Motor neuron (in vitro differentiated cells): ENCODE measurements around the gene KCNH2. TPM values are rescaled to one million over a fixed set of nuclear protein-coding genes. Genes with fewer than 3 reads are reported as not detected.
"Not testable (repeated sequence)": the region's sequence is repeated elsewhere in the genome, so short reads cannot be mapped to it uniquely, and the experiment has no call there.

Source experiments
- ATAC-seq, 8 experiments: fragments of 200-7000 bp; cut with Tn5 transposase; replicated peaks in 6 of 8; 2 replicates each; pipeline ENCODE4 v1.8.0; 2021; ENCODE audit warnings: mild to moderate bottlenecking in 8 of 8, moderate library complexity in 8 of 8
- H3K27ac ChIP-seq, 2 donors: fragments of 250-450 bp; sonication (Bioruptor Pico); 2 replicates each; pipeline ENCODE4 v1.9.0; 2021; ENCODE audit warnings: antibody characterized with exemption in 2 of 2, mild to moderate bottlenecking in 2 of 2, moderate library complexity in 1 of 2
- H3K4me1 ChIP-seq, 2 donors: fragments of 250-450 bp; sonication (Bioruptor Pico); replicated peaks in 1 of 2; 2 replicates each; pipeline ENCODE4 v1.6.1; 2021; ENCODE audit warnings: antibody characterized with exemption in 2 of 2, mild to moderate bottlenecking in 2 of 2, moderate library complexity in 1 of 2
- H3K4me3 ChIP-seq, 5 donors: fragments of 250-450 bp; sonication (Bioruptor Pico); 2 replicates each; pipeline ENCODE4 v1.9.0; 2021; ENCODE audit warnings: antibody characterized with exemption in 5 of 5, mild to moderate bottlenecking in 5 of 5, moderate library complexity in 4 of 5
- WGBS, 10 experiments: fragments of 450-650 bp; shearing (Covaris generic); methylation state at CpG; one replicate each; pipeline ENCODE4 v1.0.0; 2022; 5-methylcytosine and 5-hydroxymethylcytosine counted together
- in situ Hi-C, 9 experiments: fragments of 400-800 bp; cut with MboI; loops; one replicate each; pipeline ENCODE4 v1.15.0; 2021; ENCODE audit warnings: low sequenced_read_pairs in 9 of 9, low pct_unique_long_range_greater_than_20kb in 2 of 9; ENCODE audit not compliant: unreplicated experiment in 9 of 9
- total RNA-seq, 8 experiments: library from RNA; unstranded; fragments of 300-600 nt; gene quantifications; 2 replicates each; pipeline versions ENCODE4 v1.2.3 to v1.2.4, GENCODE V29; 2022

KCNH2 gene, protein sequence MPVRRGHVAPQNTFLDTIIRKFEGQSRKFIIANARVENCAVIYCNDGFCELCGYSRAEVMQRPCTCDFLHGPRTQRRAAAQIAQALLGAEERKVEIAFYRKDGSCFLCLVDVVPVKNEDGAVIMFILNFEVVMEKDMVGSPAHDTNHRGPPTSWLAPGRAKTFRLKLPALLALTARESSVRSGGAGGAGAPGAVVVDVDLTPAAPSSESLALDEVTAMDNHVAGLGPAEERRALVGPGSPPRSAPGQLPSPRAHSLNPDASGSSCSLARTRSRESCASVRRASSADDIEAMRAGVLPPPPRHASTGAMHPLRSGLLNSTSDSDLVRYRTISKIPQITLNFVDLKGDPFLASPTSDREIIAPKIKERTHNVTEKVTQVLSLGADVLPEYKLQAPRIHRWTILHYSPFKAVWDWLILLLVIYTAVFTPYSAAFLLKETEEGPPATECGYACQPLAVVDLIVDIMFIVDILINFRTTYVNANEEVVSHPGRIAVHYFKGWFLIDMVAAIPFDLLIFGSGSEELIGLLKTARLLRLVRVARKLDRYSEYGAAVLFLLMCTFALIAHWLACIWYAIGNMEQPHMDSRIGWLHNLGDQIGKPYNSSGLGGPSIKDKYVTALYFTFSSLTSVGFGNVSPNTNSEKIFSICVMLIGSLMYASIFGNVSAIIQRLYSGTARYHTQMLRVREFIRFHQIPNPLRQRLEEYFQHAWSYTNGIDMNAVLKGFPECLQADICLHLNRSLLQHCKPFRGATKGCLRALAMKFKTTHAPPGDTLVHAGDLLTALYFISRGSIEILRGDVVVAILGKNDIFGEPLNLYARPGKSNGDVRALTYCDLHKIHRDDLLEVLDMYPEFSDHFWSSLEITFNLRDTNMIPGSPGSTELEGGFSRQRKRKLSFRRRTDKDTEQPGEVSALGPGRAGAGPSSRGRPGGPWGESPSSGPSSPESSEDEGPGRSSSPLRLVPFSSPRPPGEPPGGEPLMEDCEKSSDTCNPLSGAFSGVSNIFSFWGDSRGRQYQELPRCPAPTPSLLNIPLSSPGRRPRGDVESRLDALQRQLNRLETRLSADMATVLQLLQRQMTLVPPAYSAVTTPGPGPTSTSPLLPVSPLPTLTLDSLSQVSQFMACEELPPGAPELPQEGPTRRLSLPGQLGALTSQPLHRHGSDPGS
- 10 to 100 TPM in 5 of 8 experiments, under 1 TPM in 3; 0.38 to 38.5 (median 20.9) TPM for total RNA-seq

DNA sequence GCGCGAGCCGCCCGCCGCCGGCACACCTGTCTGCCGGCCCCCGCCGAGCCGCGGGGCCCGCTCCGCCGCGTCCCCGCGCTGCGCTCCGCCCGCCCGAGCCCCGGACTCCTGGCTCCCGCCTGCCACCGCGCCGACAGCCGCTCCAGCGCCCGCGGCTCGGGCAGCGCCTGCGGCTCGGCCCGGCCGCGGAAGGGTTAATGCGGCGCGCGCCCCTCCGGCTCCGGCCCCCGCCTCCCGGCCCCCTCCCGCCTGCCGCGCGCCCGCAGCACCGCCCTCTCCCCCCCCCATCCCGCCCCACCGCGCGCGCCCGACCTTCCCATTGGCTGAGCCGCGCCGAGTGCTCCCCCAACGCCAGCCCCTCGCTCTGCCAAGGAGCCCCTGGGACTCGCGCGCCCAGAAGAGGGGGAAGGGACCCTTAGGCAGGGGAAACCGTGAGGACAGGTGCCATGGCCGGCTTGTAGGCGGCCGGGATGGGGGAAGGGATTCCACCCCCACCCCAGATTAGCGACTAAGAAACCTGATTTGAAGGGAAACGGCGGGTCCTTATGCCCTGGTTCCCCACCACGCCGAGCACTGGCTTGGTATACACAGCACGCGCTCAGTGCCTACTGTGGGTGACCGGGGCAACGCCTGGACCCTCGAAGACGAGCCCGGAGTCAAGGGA lies at the start of gene KCNH2:
Gene KCNH2, minus strand, starts transcription at position 196 of the 664 bp plus-strand sequence. CDS start 408 bp downstream, outside the sequence.
- in situ Hi-C loops: loop anchor here in 5 of 9 experiments (25.0 kb wide), 2 partner anchors 191 to 566 kb away; a partner anchor contains a TSS
- peak; percentile 10 to 58 (median 34) for ATAC-seq
- peak within 1 kb of the TSS; percentile 57 to 99 (median 75) for H3K4me3 ChIP-seq
- 0% methylated on average over 5 of the region's 81 CpGs; no CpG with 5 or more reads in 9 of the 10 experiments for WGBS, 10 experiments
- H3K27ac ChIP-seq: peak within 1 kb of the TSS; percentile 92 to 93
- peaks cover 42% of the 10 kb centered on the region in 2 donors for H3K4me1 ChIP-seq

DNA sequence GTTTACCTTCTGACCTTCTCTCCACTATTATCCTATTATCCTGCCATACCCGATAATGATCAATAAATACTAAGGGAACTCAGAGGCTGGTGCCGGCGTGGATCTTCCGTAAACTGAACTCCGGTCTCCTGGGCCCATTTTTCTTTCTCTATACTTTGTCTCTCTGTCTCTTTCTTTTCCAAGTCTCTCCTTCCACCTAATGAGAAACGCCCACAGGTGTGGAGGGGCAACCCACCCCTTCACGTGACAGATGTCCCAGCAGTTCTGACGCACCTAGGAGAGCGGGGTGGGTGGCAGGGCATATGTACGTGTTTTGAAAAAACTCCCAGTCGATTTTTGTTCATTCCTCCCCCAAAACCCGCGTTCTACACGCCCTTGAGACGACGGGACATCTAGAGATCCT lies 49.6 kb upstream of the KCNH2 start:
- peak overlapping the region; percentile 40 to 81 for H3K27ac ChIP-seq
- WGBS, 10 experiments: 0 to 22% (median 0%) methylated on average over 1 to 8 of the region's 16 CpGs; no CpG with 5 or more reads in 1 of the 10 experiments
- in situ Hi-C loops: not testable (repeated sequence)

DNA sequence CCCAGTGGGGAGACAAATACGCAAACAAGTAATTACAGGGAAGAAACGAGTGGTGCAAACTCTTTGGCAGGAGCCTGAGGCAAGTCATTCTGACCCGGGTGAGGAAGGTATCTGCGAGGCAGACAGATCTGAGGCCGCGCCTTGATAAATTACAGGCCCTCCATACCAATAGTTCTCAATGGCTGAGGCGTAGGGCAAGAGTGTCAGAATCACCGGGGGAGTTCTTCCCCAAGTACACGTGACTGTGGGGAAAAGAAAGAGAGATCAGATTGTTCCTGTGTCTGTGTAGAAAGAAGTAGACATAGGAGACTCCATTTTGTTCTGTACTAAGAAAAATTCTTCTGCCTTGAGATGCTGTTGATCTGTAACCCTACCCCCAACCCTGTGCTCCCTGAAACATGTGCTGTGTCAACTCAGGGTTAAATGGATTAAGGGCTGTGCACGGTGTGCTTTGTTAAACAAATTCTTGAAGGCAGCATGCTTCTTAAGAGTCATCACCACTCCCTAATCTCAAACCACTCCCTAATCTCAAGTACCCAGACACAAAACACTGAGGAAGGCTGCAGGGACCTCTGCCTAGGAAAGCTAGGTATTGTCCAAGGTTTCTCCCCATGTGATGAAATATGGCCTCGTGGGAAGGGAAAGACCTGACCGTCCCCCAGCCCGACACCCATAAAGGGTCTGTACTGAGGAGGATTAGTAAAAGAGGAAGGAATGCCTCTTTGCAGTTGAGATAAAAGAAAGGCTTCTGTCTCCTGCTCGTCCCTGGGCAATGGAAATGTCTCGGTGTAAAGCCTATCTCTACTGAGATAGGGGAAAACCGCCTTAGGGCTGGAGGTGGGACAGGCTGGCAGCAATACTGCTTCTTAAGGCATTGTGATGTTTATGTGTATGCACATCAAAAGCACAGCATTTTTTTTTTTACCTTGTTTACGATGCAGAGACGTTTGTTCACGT lies 48.9 kb upstream of the KCNH2 start:
- H3K27ac ChIP-seq, ATAC-seq, in situ Hi-C loops: not testable (repeated sequence)
- H3K4me3 ChIP-seq: peak overlapping the region in 1 of 5 donors; percentile 77
- H3K4me1 ChIP-seq: peaks cover 9 to 11% of the 10 kb centered on the region in 2 donors
- 0 to 59% (median 30%) methylated on average over 1 to 11 of the region's 19 CpGs for WGBS, 10 experiments

More for the DNA sequence above, 49.6 kb upstream of the KCNH2 start:
- Histone ChIP-seq H3K4me3 (peak overlapping the region; percentile 77 to 99 (median 89)), H3K4me1 (peaks cover 9 to 11% of the 10 kb centered on the region in 2 donors)
- ATAC-seq: not testable (repeated sequence)

DNA sequence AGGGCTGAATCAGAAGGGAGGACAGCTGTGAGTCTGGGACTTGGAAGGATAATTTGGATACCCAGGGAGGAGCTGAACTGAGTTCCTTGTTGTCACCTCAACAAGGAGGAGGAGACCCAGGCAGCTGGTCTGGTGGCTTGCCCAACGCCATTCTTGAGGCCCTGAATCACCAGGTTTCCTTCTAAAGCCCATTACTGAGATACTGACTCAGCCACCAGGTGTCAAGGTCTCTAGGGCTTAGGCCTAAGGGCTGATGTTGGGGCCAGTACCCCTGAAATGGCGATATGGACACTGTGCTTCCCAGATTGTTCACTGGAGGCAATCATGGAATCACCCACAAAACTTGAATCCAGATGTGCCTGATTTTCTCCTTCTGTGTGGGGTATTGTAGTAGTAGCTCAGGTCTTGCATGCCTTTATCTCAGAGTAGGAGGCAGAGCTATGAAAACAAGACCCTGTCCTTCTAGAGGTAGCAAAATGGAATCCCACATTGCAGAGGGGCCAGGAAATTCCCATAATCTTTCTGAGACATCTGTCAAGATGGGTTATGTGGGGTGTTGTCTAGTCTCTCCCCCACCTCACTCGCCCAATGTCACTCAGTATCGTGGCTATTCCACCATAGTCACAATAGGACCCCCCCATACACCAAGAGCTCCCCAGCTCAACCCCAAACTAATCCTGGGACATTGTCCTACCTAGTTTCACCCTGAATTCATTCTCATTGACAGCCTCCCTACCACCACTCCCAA lies 48.0 kb upstream of the KCNH2 start:
- 85 to 100% (median 100%) methylated on average over 1 to 3 of the region's 4 CpGs; no CpG with 5 or more reads in 7 of the 10 experiments for WGBS, 10 experiments
- no peak for ATAC-seq
- Histone ChIP-seq H3K4me3 (no peak overlapping the region), H3K4me1 (peaks cover 10 to 11% of the 10 kb centered on the region in 2 donors), H3K27ac (no peak overlapping the region)
- in situ Hi-C loops: no loop called here

DNA sequence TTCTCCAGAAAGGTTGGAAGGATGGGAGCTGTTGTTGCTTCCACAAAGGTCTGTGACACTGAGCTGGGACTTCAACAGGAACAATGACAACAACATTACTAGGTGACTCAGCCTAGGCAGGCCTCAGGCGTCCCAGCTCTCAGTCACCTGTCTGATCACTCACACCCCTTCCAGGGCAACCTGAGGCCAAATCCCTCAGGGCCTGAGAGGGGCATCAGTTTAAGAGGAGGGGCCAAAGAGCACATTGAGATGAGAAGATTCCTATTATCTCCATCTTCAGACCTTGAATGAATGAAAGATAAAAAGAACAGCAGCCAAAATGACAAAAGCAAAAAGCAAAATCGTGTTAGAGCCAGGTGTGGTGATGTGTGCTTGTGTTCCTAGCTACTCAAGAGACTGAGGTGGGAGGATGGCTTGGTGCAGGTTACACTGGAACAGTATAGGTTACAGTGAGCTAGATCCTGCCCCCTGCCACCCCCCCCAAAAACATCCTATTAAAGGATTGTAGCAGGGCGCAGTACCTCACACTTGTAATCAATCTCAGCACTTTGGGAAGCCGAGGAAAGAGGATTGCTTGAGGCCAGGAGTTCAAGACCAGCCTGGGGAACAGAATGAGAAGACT lies 46.4 kb upstream of the KCNH2 start, which contains the start of gene ATG9B:
Gene ATG9B, minus strand, starts transcription at position 60 of the 622 bp plus-strand sequence. CDS start 71 bp downstream, outside the sequence.
- no peak within 1 kb of the TSS for H3K27ac ChIP-seq
- no peak for ATAC-seq
- H3K4me3 ChIP-seq: no peak within 1 kb of the TSS
- 17 to 80% (median 62%) methylated on average over 1 to 4 of the region's 4 CpGs; no CpG with 5 or more reads in 2 of the 10 experiments for WGBS, 10 experiments
- in situ Hi-C loops: no loop called here
- H3K4me1 ChIP-seq: peaks cover 22 to 24% of the 10 kb centered on the region in 2 donors

DNA sequence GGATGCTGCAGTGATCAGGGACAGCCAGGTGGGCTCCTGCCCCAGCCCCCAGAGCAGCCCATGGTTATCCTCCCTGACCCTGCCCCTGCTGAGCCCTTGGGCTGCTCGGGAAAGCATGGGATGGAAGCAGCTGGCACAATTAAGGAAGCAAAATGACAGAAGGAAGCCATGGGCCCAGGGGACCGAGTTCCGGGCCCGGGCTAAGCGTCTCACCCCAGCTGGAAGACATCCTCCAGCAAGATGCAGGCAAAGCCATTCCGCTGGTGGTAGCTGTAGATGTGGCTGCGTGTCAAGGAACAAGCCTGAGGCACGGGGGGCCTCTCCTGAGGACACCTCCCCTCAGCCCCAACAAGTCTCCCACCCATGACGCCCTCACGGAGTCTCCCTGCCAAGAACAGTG lies 45.1 kb upstream of the KCNH2 start:
- 79 to 86% (median 80%) methylated on average over 1 to 10 of the region's 10 CpGs; no CpG with 5 or more reads in 6 of the 10 experiments for WGBS, 10 experiments
- no peak for ATAC-seq
- Histone ChIP-seq H3K4me3 (no peak overlapping the region), H3K4me1 (peaks cover 26 to 31% of the 10 kb centered on the region in 2 donors), H3K27ac (no peak overlapping the region)
- in situ Hi-C loops: no loop called here

DNA sequence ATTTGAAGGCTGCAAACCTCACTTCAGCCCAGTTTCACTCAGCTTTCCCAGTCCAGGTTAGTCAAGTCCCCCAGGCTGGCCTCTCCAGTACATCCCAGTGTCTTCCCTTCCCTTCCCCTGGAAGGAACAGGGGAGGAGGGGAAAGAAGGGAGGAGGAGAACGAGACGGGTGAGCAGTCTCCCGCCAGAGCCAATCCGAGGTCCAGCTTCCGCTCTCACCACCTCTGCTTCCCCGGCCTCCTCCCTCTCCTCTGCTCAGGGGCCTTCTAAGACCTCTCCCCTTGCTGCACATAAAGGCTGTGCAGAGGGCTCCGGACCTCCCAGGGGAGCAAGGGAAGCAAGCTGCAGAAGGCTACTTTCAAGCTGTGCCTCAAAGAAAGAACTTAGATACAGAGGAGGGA lies 42.1 kb upstream of the KCNH2 start:
- Histone ChIP-seq H3K27ac (peak overlapping the region in 1 of 2 donors; percentile 48), H3K4me3 (no peak overlapping the region), H3K4me1 (peaks cover 21 to 34% of the 10 kb centered on the region in 2 donors)
- 14 to 20% methylated on average over 1 to 5 of the region's 7 CpGs; no CpG with 5 or more reads in 8 of the 10 experiments for WGBS, 10 experiments
- ATAC-seq: peak in 6 of 8 experiments; percentile 7 to 67 (median 52)
- in situ Hi-C loops: no loop called here

DNA sequence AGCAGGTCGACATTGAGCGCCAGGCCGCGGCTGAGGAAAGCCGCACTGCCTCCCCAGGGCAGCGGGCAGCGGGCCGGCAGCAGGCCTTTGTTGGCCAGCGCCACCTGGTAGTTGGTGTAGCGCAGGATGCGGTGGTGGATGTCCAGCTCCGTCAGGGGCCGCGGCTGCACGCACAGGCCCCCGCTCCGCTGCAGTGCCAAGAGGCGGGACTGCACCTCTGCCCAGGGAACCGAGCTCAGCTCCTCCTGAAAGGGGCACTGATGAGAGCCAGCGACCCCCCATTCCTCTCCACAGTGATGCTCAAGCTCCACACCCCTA lies 41.0 kb upstream of the KCNH2 start:
- Histone ChIP-seq H3K4me1 (peaks cover 23 to 34% of the 10 kb centered on the region in 2 donors), H3K27ac (peak overlapping the region in 1 of 2 donors; percentile 57), H3K4me3 (peak overlapping the region in 1 of 5 donors; percentile 9)
- ATAC-seq: no peak
- 0 to 100% (median 52%) methylated on average over 1 to 13 of the region's 20 CpGs; no CpG with 5 or more reads in 6 of the 10 experiments for WGBS, 10 experiments
- in situ Hi-C loops: no loop called here

DNA sequence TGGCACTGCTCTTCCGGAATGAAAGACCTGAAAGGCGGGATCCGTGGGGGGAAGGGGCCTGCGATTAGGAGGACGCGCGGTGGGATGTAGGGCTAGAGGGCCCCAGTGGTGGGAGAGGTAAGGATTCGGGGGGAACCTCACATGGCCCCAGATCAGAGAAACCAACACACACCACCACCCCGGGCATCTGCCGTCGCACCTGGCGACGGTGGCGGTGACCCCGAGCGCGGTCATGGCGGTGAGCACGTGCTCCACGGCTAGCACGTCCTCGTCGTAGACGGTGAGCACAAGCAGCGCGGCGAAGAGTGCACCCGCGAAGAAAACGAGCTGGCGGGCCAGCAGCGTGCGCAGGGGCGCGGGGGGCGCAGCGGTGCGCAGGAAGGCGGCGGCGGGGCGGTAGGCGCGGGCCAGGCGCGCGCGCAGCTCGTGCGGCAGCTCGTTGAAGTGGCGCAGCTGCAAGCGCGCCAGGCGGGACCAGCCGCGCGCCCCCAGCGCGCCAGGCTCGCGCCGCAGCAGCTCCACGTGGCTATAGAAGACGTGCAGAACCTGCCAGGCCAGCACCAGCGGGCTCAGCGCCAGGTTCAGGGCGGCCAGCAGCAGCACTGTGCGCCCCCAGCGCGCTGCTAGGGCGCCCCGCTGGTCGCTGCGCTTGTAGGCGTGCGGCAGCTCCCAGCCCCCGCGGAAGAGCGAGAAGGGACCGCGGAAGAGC lies 40.5 kb upstream of the KCNH2 start:
- Histone ChIP-seq H3K27ac (peak overlapping the region in 1 of 2 donors; percentile 57), H3K4me1 (peaks cover 25 to 37% of the 10 kb centered on the region in 2 donors), H3K4me3 (peak overlapping the region in 3 of 5 donors; percentile 2 to 14 (median 9))
- WGBS, 10 experiments: 5 to 47% (median 7%) methylated on average over 4 to 7 of the region's 82 CpGs; no CpG with 5 or more reads in 7 of the 10 experiments
- ATAC-seq: peak; percentile 14 to 67 (median 50)
- in situ Hi-C loops: no loop called here

DNA sequence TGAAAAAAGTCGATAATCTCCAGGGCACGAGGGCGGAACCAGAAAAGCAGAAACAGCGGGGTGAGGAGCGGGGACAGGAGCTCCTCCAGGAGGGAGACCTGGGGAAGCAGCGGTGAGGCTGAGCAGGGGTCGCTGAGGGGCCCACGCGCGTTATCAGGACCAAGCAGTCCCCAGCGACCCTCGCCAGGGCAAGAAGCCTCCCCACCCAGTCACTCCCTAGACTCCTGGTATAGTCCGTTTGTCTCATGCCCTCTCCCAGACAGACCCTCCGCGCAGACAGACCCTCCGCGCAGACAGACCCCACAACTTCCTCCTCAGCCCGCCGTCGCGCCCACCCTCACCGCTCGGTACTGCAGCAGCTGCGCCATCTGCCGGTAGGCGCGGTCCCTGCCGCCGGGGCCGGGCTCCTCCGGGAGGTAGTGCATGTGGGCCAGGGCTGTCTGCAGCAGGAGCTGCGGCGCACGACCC lies 39.9 kb upstream of the KCNH2 start:
- peak; percentile 47 to 83 (median 68) for ATAC-seq
- peaks cover 31 to 43% of the 10 kb centered on the region in 2 donors for H3K4me1 ChIP-seq
- H3K4me3 ChIP-seq: peak overlapping the region in 2 of 5 donors; percentile 14 to 15
- in situ Hi-C loops: no loop called here
- H3K27ac ChIP-seq: peak overlapping the region in 1 of 2 donors; percentile 13
- WGBS, 10 experiments: 0 to 76% (median 12%) methylated on average over 5 to 11 of the region's 34 CpGs; no CpG with 5 or more reads in 4 of the 10 experiments
